Measurements from ENCODE around the gene DGCR8. TPM values are rescaled to one million over a fixed set of nuclear protein-coding genes. Genes with fewer than 3 reads are reported as not detected.

DGCR8 gene
- polyA plus RNA-seq, 2 donors = 14.1 to 21.6 TPM

DNA sequence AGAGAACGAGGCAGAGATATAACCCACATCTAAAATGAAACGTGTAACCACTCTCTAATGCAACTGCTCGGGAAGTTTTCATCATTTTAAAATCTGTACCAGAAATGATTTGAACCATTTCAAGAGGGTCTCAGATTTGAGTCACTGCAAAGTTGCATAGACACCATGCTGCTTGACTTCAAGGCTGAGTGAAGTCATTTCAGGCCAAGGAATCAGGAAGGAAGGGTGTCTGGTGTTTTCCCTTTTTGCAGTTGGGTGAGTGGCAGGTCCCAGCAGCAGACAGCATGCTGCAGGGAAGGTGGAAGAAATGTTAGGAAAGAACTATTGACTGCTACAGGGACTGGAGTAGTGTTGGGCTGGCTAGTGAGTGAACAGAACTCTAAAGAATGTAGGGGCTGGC, 42.6 kb upstream of the DGCR8 start:
- WGBS, 2 donors = 77 to 89% methylated on average over 3 of the region's 3 CpGs
- Histone ChIP-seq H3K4me1 (ENCODE audit: control insufficient read depth in 2 of 2, insufficient read depth in 2 of 2, low read length in 1 of 2) (peaks cover under 1 to 8% of the 10 kb centered on the region in 2 donors), H3K9me3 (ENCODE audit: control insufficient read depth in 2 of 2, insufficient read depth in 1 of 2, low read depth in 1 of 2, low read length in 1 of 2) (no peaks in the 10 kb centered on the region), H3K4me3 (ENCODE audit: low read depth in 1 of 2, low read length in 2 of 2) (no peak overlapping the region), H3K27me3 (ENCODE audit: control insufficient read depth in 1 of 2, insufficient read depth in 2 of 2, low read length in 2 of 2) (no peaks in the 10 kb centered on the region), H3K27ac (ENCODE audit: low read depth in 2 of 2, low read length in 1 of 2) (no peak overlapping the region), H3K36me3 (ENCODE audit: control insufficient read depth in 2 of 2, insufficient read depth in 2 of 2, low read length in 1 of 2) (peaks cover 6 to 23% of the 10 kb centered on the region in 2 donors)

GRCh38 chr22:20038574-20038973, 41.5 kb upstream of the DGCR8 start:
- no peaks in the 10 kb centered on the region for H3K27me3 ChIP-seq (ENCODE audit: control insufficient read depth in 1 of 2, insufficient read depth in 2 of 2, low read length in 2 of 2)
- peaks cover 10 to 28% of the 10 kb centered on the region in 2 donors for H3K36me3 ChIP-seq (ENCODE audit: control insufficient read depth in 2 of 2, insufficient read depth in 2 of 2, low read length in 1 of 2)

GRCh38 chr22:20039683-20040325, 40.2 kb upstream of the DGCR8 start:
- Histone ChIP-seq H3K9me3 (ENCODE audit: control insufficient read depth in 2 of 2, insufficient read depth in 1 of 2, low read depth in 1 of 2, low read length in 1 of 2) (no peaks in the 10 kb centered on the region), H3K4me3 (ENCODE audit: low read depth in 1 of 2, low read length in 2 of 2) (no peak overlapping the region), H3K27ac (ENCODE audit: low read depth in 2 of 2, low read length in 1 of 2) (no peak overlapping the region), H3K27me3 (ENCODE audit: control insufficient read depth in 1 of 2, insufficient read depth in 2 of 2, low read length in 2 of 2) (no peaks in the 10 kb centered on the region), H3K36me3 (ENCODE audit: control insufficient read depth in 2 of 2, insufficient read depth in 2 of 2, low read length in 1 of 2) (peaks cover 15 to 37% of the 10 kb centered on the region in 2 donors), H3K4me1 (ENCODE audit: control insufficient read depth in 2 of 2, insufficient read depth in 2 of 2, low read length in 1 of 2) (no peaks in the 10 kb centered on the region)
- 81 to 88% methylated on average over 9 of the region's 9 CpGs for WGBS, 2 donors

More at GRCh38 chr22:20038574-20038973, 41.5 kb upstream of the DGCR8 start:
- H3K4me3 ChIP-seq (ENCODE audit: low read depth in 1 of 2, low read length in 2 of 2) = no peak overlapping the region
- H3K9me3 ChIP-seq (ENCODE audit: control insufficient read depth in 2 of 2, insufficient read depth in 1 of 2, low read depth in 1 of 2, low read length in 1 of 2) = no peaks in the 10 kb centered on the region
- no peaks in the 10 kb centered on the region for H3K4me1 ChIP-seq (ENCODE audit: control insufficient read depth in 2 of 2, insufficient read depth in 2 of 2, low read length in 1 of 2)
- H3K27ac ChIP-seq (ENCODE audit: low read depth in 2 of 2, low read length in 1 of 2) = no peak overlapping the region
- 81 to 91% methylated on average over 7 of the region's 7 CpGs for WGBS, 2 donors

DNA sequence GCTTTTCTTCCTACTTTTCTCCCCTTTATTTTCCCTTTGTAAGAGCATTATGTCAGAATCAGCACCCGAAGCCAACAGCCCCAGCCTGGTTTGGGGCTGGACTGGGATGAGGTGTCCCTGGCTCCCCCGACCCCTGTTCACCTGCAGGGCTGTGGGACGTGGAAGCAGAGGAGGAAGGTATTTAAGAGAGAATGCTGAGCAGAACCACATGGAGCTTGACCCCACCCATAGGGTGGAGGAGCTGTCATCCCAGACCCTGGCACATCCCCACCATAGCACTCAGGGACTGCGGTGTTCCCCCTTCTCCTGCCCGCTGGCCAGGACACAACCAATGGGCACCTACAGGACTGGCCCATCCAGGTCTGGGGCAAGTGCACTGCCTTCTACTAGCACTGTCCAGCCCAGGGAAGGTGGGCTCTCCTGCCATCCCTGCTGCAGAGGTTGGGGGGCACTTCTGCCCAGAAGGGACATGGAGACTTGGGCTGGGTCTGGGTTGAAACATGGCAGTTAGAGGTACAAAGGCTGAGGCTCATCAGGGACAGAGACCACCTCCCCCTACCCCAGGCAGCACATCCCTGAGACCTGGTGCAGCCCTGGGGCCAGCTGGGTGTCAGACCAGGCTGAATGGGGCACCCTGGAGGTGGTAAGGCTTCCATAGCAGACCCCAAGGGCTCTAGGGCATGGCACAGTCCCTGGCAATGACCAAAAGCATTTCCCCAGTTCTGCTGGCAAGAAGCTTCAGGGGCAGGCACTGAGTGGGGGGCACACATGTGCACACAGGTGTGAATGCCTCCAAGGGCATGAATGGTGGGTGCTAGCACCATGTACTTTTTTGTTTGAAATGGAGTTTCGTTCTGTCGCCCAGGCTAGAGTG, 39.5 kb upstream of the DGCR8 start:
- H3K4me1 ChIP-seq (ENCODE audit: control insufficient read depth in 2 of 2, insufficient read depth in 2 of 2, low read length in 1 of 2) = no peaks in the 10 kb centered on the region
- H3K4me3 ChIP-seq (ENCODE audit: low read depth in 1 of 2, low read length in 2 of 2) = no peak overlapping the region
- peaks cover 15 to 37% of the 10 kb centered on the region in 2 donors for H3K36me3 ChIP-seq (ENCODE audit: control insufficient read depth in 2 of 2, insufficient read depth in 2 of 2, low read length in 1 of 2)
- no peaks in the 10 kb centered on the region for H3K9me3 ChIP-seq (ENCODE audit: control insufficient read depth in 2 of 2, insufficient read depth in 1 of 2, low read depth in 1 of 2, low read length in 1 of 2)
- 88 to 90% methylated on average over 7 of the region's 7 CpGs for WGBS, 2 donors
- H3K27me3 ChIP-seq (ENCODE audit: control insufficient read depth in 1 of 2, insufficient read depth in 2 of 2, low read length in 2 of 2) = no peaks in the 10 kb centered on the region
- no peak overlapping the region for H3K27ac ChIP-seq (ENCODE audit: low read depth in 2 of 2, low read length in 1 of 2)

DNA sequence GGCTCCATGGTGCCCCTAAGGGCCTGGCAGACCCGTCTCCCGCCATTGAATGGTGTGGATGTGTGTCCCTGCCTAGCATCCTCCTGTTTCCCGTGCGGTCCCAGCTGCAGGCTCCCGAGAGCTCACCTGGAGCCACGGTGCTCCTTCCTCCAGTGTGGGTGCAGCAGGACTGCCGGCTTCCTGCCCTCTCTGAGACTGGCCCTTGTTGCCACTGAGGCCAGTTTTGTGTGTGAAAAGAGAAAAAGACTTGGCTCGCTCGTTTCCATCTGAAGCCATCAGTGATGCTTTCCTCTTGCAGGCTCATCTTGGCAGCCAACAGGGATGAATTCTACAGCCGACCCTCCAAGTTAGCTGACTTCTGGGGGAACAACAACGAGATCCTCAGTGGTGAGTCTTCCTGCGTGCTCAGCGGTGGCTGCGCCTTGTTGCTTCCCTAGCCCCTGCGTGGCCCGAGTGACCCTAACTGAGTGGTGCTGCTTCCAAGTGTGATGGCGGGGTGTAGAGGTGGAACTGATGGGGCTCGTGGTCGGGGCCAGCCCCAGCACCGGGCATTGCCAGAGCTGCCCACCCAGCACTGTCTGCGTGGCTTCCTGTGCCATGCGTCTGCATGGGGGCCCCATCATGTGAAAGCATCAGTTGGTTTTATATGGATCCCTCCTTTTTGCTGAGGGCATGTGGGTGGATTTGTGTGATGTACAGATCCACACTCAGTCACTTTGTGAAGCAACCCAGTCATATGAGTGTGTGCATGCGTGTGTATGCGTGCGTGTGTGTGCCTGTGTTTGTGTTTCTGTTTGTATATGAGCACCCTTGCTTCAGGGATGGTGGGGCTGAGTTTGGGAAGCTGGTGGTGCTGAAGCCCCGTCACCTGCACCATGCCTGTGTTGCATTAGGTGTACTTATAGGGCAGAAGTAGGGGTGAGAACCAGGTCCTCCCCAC, 36.7 kb upstream of the DGCR8 start:
- 94 to 96% methylated on average over 26 of the region's 26 CpGs for WGBS, 2 donors
- H3K27me3 ChIP-seq (ENCODE audit: control insufficient read depth in 1 of 2, insufficient read depth in 2 of 2, low read length in 2 of 2) = no peaks in the 10 kb centered on the region
- no peak overlapping the region for H3K4me3 ChIP-seq (ENCODE audit: low read depth in 1 of 2, low read length in 2 of 2)
- no peak overlapping the region for H3K27ac ChIP-seq (ENCODE audit: low read depth in 2 of 2, low read length in 1 of 2)
- H3K4me1 ChIP-seq (ENCODE audit: control insufficient read depth in 2 of 2, insufficient read depth in 2 of 2, low read length in 1 of 2) = no peaks in the 10 kb centered on the region
- H3K36me3 ChIP-seq (ENCODE audit: control insufficient read depth in 2 of 2, insufficient read depth in 2 of 2, low read length in 1 of 2) = peaks cover 9 to 24% of the 10 kb centered on the region in 2 donors
- H3K9me3 ChIP-seq (ENCODE audit: control insufficient read depth in 2 of 2, insufficient read depth in 1 of 2, low read depth in 1 of 2, low read length in 1 of 2) = no peaks in the 10 kb centered on the region

GRCh38 chr22:20043997-20044342, 36.1 kb upstream of the DGCR8 start:
- Histone ChIP-seq H3K4me3 (ENCODE audit: low read depth in 1 of 2, low read length in 2 of 2) (no peak overlapping the region), H3K9me3 (ENCODE audit: control insufficient read depth in 2 of 2, insufficient read depth in 1 of 2, low read depth in 1 of 2, low read length in 1 of 2) (no peaks in the 10 kb centered on the region), H3K4me1 (ENCODE audit: control insufficient read depth in 2 of 2, insufficient read depth in 2 of 2, low read length in 1 of 2) (no peaks in the 10 kb centered on the region), H3K36me3 (ENCODE audit: control insufficient read depth in 2 of 2, insufficient read depth in 2 of 2, low read length in 1 of 2) (peaks cover 9 to 23% of the 10 kb centered on the region in 2 donors), H3K27me3 (ENCODE audit: control insufficient read depth in 1 of 2, insufficient read depth in 2 of 2, low read length in 2 of 2) (no peaks in the 10 kb centered on the region), H3K27ac (ENCODE audit: low read depth in 2 of 2, low read length in 1 of 2) (no peak overlapping the region)
- WGBS, 2 donors = 89 to 97% methylated on average over 7 of the region's 7 CpGs

- Histone ChIP-seq H3K4me1 (ENCODE audit: control insufficient read depth in 2 of 2, insufficient read depth in 2 of 2, low read length in 1 of 2) (no peaks in the 10 kb centered on the region), H3K27ac (ENCODE audit: low read depth in 2 of 2, low read length in 1 of 2) (no peak overlapping the region), H3K27me3 (ENCODE audit: control insufficient read depth in 1 of 2, insufficient read depth in 2 of 2, low read length in 2 of 2) (no peaks in the 10 kb centered on the region), H3K36me3 (ENCODE audit: control insufficient read depth in 2 of 2, insufficient read depth in 2 of 2, low read length in 1 of 2) (peaks cover 9 to 23% of the 10 kb centered on the region in 2 donors), H3K4me3 (ENCODE audit: low read depth in 1 of 2, low read length in 2 of 2) (no peak overlapping the region), H3K9me3 (ENCODE audit: control insufficient read depth in 2 of 2, insufficient read depth in 1 of 2, low read depth in 1 of 2, low read length in 1 of 2) (no peaks in the 10 kb centered on the region)
- WGBS, 2 donors = 89 to 91% methylated on average over 10 of the region's 10 CpGs
These were observed 35.4 kb upstream of the DGCR8 start for GRCh38 chr22:20044495-20045151.

- H3K4me1 ChIP-seq (ENCODE audit: control insufficient read depth in 2 of 2, insufficient read depth in 2 of 2, low read length in 1 of 2) = no peaks in the 10 kb centered on the region
- H3K4me3 ChIP-seq (ENCODE audit: low read depth in 1 of 2, low read length in 2 of 2) = no peak overlapping the region
- H3K27ac ChIP-seq (ENCODE audit: low read depth in 2 of 2, low read length in 1 of 2) = no peak overlapping the region
- no peaks in the 10 kb centered on the region for H3K27me3 ChIP-seq (ENCODE audit: control insufficient read depth in 1 of 2, insufficient read depth in 2 of 2, low read length in 2 of 2)
- WGBS, 2 donors = 93% methylated on average over 4 of the region's 4 CpGs
- H3K9me3 ChIP-seq (ENCODE audit: control insufficient read depth in 2 of 2, insufficient read depth in 1 of 2, low read depth in 1 of 2, low read length in 1 of 2) = no peaks in the 10 kb centered on the region
- peaks cover 9 to 20% of the 10 kb centered on the region in 2 donors for H3K36me3 ChIP-seq (ENCODE audit: control insufficient read depth in 2 of 2, insufficient read depth in 2 of 2, low read length in 1 of 2)
These were observed 33.3 kb upstream of the DGCR8 start for GRCh38 chr22:20046730-20047129.

DNA sequence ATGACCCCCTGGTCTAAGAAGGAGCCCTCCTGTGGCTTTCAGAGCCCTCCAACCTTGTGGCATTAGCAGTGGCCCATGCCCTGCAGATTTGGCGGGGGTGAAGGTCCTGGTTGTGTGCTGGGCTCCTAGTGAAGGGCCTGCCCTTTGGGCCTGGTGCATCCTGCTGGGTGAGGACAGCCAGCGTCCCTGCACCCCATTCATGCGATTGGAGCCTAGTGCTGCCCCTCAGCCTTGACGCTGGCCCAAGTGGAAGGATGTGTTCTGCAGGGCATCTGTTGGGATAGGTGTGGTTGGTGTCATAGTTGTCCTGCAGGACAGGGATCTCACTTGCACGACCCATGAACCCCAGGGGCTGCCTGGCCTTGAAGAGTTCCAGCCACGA, 28.1 kb upstream of the DGCR8 start:
- H3K9me3 ChIP-seq (ENCODE audit: control insufficient read depth in 2 of 2, insufficient read depth in 1 of 2, low read depth in 1 of 2, low read length in 1 of 2) = no peaks in the 10 kb centered on the region
- no peaks in the 10 kb centered on the region for H3K4me1 ChIP-seq (ENCODE audit: control insufficient read depth in 2 of 2, insufficient read depth in 2 of 2, low read length in 1 of 2)
- peaks cover 5 to 26% of the 10 kb centered on the region in 2 donors for H3K36me3 ChIP-seq (ENCODE audit: control insufficient read depth in 2 of 2, insufficient read depth in 2 of 2, low read length in 1 of 2)
- WGBS, 2 donors = 97 to 98% methylated on average over 6 of the region's 6 CpGs
- no peak overlapping the region for H3K27ac ChIP-seq (ENCODE audit: low read depth in 2 of 2, low read length in 1 of 2)
- H3K4me3 ChIP-seq (ENCODE audit: low read depth in 1 of 2, low read length in 2 of 2) = no peak overlapping the region
- no peaks in the 10 kb centered on the region for H3K27me3 ChIP-seq (ENCODE audit: control insufficient read depth in 1 of 2, insufficient read depth in 2 of 2, low read length in 2 of 2)
